Lung (tissue), 12 donors: ENCODE results near the gene GABRA4. TPM values are rescaled to one million over a fixed set of nuclear protein-coding genes. Genes with fewer than 3 reads are reported as not detected.

ENCODE experiments used
- ATAC-seq: fragments of 200-7000 bp; cut with Tn5 transposase; one replicate; pipeline ENCODE4 v1.9.1; 2020; ENCODE audit warnings: moderate number of reproducible peaks; ENCODE audit not compliant: insufficient read depth, low FRiP score
- DNase-seq, 3 donors: peaks; one replicate each; pipeline ENCODE4 v3.0.0-alpha.2; 2013 to 2017
- H3K27ac ChIP-seq, 2 donors: one replicate each; pipeline ENCODE4 v1.5.1; 2013; ENCODE audit warnings: mild to moderate bottlenecking in 2 of 2, moderate library complexity in 2 of 2, control low read depth in 1 of 2, inconsistent platforms in 1 of 2, low read depth in 1 of 2, low read length in 1 of 2
- H3K27me3 ChIP-seq, 3 donors: one replicate each; pipeline ENCODE4 v1.5.1; 2013; ENCODE audit warnings: low read length in 2 of 3; ENCODE audit not compliant: control insufficient read depth in 3 of 3, insufficient read depth in 3 of 3
- H3K36me3 ChIP-seq, 4 donors: one replicate each; pipeline ENCODE4 v1.5.1; 2013; ENCODE audit warnings: low read length in 4 of 4, mild to moderate bottlenecking in 1 of 4, moderate library complexity in 1 of 4; ENCODE audit not compliant: control insufficient read depth in 4 of 4, insufficient read depth in 4 of 4
- H3K4me1 ChIP-seq, 5 donors: one replicate each; pipeline ENCODE4 v1.5.1; 2013; ENCODE audit warnings: low read length in 5 of 5, mild to moderate bottlenecking in 2 of 5, moderate library complexity in 1 of 5; ENCODE audit not compliant: control insufficient read depth in 5 of 5, insufficient read depth in 5 of 5
- H3K4me3 ChIP-seq: one replicate; pipeline ENCODE4 v1.5.1; 2013; ENCODE audit warnings: mild to moderate bottlenecking, control low read depth, moderate library complexity
- H3K9ac ChIP-seq, 2 donors: one replicate each; pipeline ENCODE4 v1.5.1; 2013; ENCODE audit warnings: low read length in 2 of 2, control low read depth in 1 of 2; ENCODE audit not compliant: insufficient read depth in 1 of 2
- H3K9me3 ChIP-seq, 4 donors: one replicate each; pipeline ENCODE4 v1.5.1; 2013; ENCODE audit warnings: low read length in 3 of 4, mild to moderate bottlenecking in 1 of 4, moderate library complexity in 1 of 4; ENCODE audit not compliant: control insufficient read depth in 4 of 4, insufficient read depth in 3 of 4
- WGBS, 2 donors: extraction: QIAGEN DNeasy Blood & Tissue Kit; methylation state at CpG; one replicate each; pipeline ENCODE4 v1.1.7; 2013; 5-methylcytosine and 5-hydroxymethylcytosine counted together
- polyA plus RNA-seq, 2 donors: library from polyadenylated mRNA; stranded (reverse); fragments of 200-250 nt; gene quantifications; one replicate each; pipeline ENCODE4 v1.2.1, GENCODE V29; 2013
- total RNA-seq, 2 donors: library from RNA; depleted of rRNA in 1 of 2; stranded (reverse); fragments of >200 nt in 1 of 2; gene quantifications; one replicate each; pipeline ENCODE4 v1.2.1, GENCODE V29; 2014 to 2021
- TF ChIP-seq, protein P1 (sequence below): IDR thresholded peaks from 2 replicates; pipeline ENCODE4 v1.5.1; 2012; ENCODE audit warnings: mild to moderate bottlenecking; ENCODE audit errors: control extremely low read depth, extremely low read depth
- donor health status: control.
- donor health status: control.
- donor health status: Bipolar disorder and iron deficiency.
- donor health status: healthy.
- donor health status: DM: yes; HTN: yes; CAD: no.

Gene GABRA4
- total and polyA plus RNA-seq, 4 donors: 0.09 TPM; not detected in 3

GRCh38 chr4:46890056-46890455 lies 103.3 kb downstream of the GABRA4 start:
- H3K27ac ChIP-seq: no peak overlapping the region
- TF ChIP-seq, protein P1, sequence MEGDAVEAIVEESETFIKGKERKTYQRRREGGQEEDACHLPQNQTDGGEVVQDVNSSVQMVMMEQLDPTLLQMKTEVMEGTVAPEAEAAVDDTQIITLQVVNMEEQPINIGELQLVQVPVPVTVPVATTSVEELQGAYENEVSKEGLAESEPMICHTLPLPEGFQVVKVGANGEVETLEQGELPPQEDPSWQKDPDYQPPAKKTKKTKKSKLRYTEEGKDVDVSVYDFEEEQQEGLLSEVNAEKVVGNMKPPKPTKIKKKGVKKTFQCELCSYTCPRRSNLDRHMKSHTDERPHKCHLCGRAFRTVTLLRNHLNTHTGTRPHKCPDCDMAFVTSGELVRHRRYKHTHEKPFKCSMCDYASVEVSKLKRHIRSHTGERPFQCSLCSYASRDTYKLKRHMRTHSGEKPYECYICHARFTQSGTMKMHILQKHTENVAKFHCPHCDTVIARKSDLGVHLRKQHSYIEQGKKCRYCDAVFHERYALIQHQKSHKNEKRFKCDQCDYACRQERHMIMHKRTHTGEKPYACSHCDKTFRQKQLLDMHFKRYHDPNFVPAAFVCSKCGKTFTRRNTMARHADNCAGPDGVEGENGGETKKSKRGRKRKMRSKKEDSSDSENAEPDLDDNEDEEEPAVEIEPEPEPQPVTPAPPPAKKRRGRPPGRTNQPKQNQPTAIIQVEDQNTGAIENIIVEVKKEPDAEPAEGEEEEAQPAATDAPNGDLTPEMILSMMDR: no peak
- H3K27me3 ChIP-seq: no peaks in the 10 kb centered on the region
- H3K4me3 ChIP-seq: no peak overlapping the region
- peaks cover 0 to 3% (median 0%) of the 10 kb centered on the region in 5 donors for H3K4me1 ChIP-seq
- H3K9me3 ChIP-seq: no peaks in the 10 kb centered on the region
- ATAC-seq (no peak), DNase-seq (peak; percentile 46 to 94 (median 89))
- 59 to 77% methylated on average over 2 of the region's 2 CpGs for WGBS, 2 donors
- no peak overlapping the region for H3K9ac ChIP-seq
- no peaks in the 10 kb centered on the region for H3K36me3 ChIP-seq

- DNase-seq: peak in 1 of 3 donors; percentile 1
- no peak for ATAC-seq
- TF ChIP-seq, protein P1: no peak
- Histone ChIP-seq H3K9ac (no peak overlapping the region), H3K4me1 (peaks cover 0 to 3% (median 0%) of the 10 kb centered on the region in 5 donors), H3K9me3 (no peaks in the 10 kb centered on the region), H3K36me3 (no peaks in the 10 kb centered on the region), H3K4me3 (no peak overlapping the region), H3K27me3 (no peaks in the 10 kb centered on the region), H3K27ac (no peak overlapping the region)
- WGBS, 2 donors: 47 to 74% methylated on average over 2 of the region's 2 CpGs
Measured at GRCh38 chr4:46889410-46889809, 104.0 kb downstream of the GABRA4 start.

- H3K4me3 ChIP-seq: no peak overlapping the region
- no peaks in the 10 kb centered on the region for H3K36me3 ChIP-seq
- H3K9me3 ChIP-seq: no peaks in the 10 kb centered on the region
- TF ChIP-seq, protein P1: no peak
- H3K27me3 ChIP-seq: no peaks in the 10 kb centered on the region
- peaks cover 0 to 3% (median 0%) of the 10 kb centered on the region in 5 donors for H3K4me1 ChIP-seq
- ATAC-seq (no peak), DNase-seq (peak in 2 of 3 donors; percentile 31 to 53)
- H3K27ac ChIP-seq: no peak overlapping the region
- H3K9ac ChIP-seq: no peak overlapping the region
- 15 to 21% methylated on average over 2 of the region's 2 CpGs for WGBS, 2 donors
Measured at GRCh38 chr4:46886711-46887110, 106.7 kb downstream of the GABRA4 start.

DNA sequence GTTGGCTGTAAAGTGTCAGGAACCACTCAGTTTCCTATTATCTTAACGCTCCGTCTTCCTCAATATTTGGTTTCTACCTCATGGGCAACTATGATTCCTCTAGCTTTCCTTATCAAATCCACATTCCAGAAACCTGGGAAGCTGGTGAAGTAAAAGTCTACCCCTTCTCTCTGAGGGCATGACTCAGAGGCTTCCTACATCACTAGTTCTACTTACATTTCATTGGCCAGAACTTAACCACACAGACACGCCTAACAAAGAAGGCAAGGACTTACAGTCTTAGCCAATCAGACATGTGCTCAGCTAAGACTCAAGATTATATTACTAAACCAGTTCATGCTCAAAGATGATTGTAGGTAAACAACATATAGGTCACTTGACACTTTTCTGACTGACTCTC lies 114.7 kb downstream of the GABRA4 start:
- 94 to 95% methylated on average over 3 of the region's 3 CpGs for WGBS, 2 donors
- DNase-seq (no peak), ATAC-seq (no peak)
- TF ChIP-seq, protein P1: no peak
- Histone ChIP-seq H3K4me1 (no peaks in the 10 kb centered on the region), H3K27me3 (no peaks in the 10 kb centered on the region), H3K9ac (no peak overlapping the region), H3K4me3 (no peak overlapping the region), H3K9me3 (no peaks in the 10 kb centered on the region), H3K27ac (no peak overlapping the region), H3K36me3 (no peaks in the 10 kb centered on the region)
